GM20000 (cell line): ENCODE data around the gene ZNF362.

Source experiments
- DNase-seq: peaks from one replicate; pipeline ENCODE4 v3.0.0; 2012; ENCODE audit warnings: low spot score
- CTCF ChIP-seq: IDR thresholded peaks from 2 replicates; pipeline ENCODE4 v1.5.1; 2012; ENCODE audit warnings: mild to moderate bottlenecking, control low read depth; ENCODE audit errors: extremely low read depth, missing control alignments

The ZNF362 gene

DNA sequence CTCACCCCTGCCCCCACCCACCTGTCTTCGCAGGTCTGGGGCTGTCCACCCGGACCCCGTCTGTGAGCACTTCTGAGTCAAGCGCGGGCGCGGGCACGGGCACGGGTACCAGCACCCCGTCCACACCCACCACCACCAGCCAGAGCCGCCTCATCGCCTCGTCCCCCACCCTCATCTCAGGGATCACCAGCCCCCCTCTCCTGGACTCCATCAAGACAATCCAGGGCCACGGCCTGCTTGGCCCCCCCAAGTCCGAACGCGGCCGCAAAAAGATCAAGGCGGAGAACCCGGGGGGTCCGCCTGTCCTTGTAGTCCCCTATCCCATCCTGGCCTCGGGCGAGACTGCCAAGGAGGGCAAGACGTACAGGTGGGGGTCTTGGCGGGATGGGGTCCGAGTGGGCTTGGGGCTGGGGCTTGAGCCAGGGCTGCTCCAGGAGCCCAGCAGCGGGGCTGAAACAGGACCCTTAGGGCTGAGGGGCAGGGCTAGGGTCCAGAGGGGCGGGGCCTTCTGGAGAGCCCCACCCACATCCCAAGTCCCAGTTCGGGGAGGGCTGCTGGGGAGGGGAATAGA, 23.9 kb downstream of the ZNF362 start:
- TF ChIP-seq CTCF = no peak
- DNase-seq = no peak

GRCh38 chr1:33281554-33282303, 25.4 kb downstream of the ZNF362 start:
- DNase-seq = no peak
- no peak for TF ChIP-seq CTCF

DNA sequence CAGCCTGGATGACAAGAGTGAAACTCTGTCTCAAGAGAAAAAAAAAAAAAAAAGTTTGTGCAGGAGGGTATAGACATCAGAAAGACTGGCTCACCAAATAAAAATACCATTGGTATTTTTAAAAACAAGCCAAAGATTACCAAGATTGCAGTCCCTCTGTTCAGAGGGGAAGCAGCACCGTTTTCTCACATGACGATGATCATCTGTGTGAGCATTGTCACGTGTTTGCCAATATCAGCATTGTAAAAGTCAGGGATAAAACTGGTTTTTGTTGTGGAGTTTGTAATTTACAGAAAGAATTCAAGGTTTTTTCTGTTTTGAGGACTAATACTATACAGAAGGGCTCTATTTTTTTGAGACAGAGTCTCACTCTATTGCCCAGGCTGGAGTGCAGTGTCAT, 26.5 kb downstream of the ZNF362 start:
- TF ChIP-seq CTCF = no peak
- DNase-seq = no peak

DNA sequence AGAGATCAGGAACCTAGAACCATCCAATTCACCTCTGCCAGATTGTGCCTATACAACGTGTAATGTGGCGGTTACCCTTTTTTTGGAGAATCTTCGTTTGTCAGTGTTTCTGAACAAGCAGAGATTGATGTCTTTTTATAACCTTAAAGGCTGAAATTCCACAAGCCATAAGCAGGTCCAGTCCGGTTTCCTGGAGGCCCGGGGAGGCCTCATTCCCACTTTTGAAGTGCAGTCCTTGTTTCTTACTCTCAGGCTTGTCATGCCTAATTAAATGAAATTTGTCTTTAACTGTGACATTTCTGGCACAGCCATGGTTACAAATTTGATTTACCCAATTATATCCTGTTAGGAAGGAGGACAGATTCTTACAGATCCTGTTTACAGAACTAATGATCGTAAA, 27.8 kb downstream of the ZNF362 start:
- no peak for DNase-seq
- no peak for TF ChIP-seq CTCF

DNA sequence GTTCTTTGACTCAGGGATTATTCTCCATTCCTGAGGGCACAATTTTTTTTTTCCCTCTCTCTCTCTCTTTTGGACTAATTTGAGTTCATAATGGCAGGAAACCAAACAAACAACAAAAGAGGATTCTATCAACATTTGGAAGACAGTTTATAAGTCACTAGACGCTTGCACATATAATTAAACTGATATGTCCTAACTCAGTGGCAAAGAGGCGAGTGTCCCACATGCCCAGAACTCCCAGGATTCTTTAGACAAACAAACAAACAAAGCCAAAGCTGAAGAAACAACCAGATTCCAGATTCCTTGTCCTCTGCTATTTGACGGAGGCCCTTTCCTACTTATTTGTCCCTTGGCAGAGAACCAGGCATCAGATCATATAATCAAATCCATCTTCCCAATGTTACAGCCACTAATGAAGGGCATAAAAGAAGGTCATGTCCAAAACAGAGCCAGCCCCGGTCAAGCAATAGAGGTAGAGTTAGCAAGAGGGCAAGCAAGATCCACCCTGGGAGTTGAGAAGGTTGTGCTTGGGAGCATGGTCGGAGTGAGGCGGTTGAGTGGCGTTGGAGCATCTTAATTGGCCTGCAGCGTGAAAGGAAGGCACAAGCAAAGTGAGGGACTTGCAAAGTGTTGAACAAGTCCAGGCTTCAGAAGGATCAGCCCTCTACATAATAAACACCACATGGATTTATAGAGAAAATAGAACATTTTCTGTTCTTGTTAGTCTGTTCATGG, 30.3 kb downstream of the ZNF362 start:
- TF ChIP-seq CTCF = no peak
- no peak for DNase-seq

- DNase-seq = no peak
- no peak for TF ChIP-seq CTCF
Measured at GRCh38 chr1:33287317-33287716, 31.0 kb downstream of the ZNF362 start.
